A549 (cell line): Measurements from ENCODE around the gene RPLP2.

Experiments
- ELK1 ChIP-seq: fragments of 150-350 bp; IDR thresholded peaks from 2 replicates; pipeline ENCODE4 v1.6.1; 2014; ENCODE audit warnings: low read depth, mild to moderate bottlenecking, low read length
- JUNB ChIP-seq: fragments of >200 bp; sonication (Bioruptor Twin); formaldehyde crosslinking; IDR thresholded peaks from 2 replicates; pipeline ENCODE4 v1.6.1; 2016
- POLR2A ChIP-seq: IDR thresholded peaks from 2 replicates; pipeline ENCODE4 v1.6.1; 2012; ENCODE audit warnings: mild to moderate bottlenecking, low read length
- SREBF2 ChIP-seq: fragments of 450-650 bp; IDR thresholded peaks from 2 replicates; pipeline ENCODE4 v1.6.1; 2014; ENCODE audit warnings: mild to moderate bottlenecking, moderate library complexity
- TF ChIP-seq, protein P1 (sequence below): fragments of >200 bp; sonication (Bioruptor Twin); formaldehyde crosslinking; IDR thresholded peaks from 3 replicates; pipeline ENCODE4 v1.5.1; 2016

DNA sequence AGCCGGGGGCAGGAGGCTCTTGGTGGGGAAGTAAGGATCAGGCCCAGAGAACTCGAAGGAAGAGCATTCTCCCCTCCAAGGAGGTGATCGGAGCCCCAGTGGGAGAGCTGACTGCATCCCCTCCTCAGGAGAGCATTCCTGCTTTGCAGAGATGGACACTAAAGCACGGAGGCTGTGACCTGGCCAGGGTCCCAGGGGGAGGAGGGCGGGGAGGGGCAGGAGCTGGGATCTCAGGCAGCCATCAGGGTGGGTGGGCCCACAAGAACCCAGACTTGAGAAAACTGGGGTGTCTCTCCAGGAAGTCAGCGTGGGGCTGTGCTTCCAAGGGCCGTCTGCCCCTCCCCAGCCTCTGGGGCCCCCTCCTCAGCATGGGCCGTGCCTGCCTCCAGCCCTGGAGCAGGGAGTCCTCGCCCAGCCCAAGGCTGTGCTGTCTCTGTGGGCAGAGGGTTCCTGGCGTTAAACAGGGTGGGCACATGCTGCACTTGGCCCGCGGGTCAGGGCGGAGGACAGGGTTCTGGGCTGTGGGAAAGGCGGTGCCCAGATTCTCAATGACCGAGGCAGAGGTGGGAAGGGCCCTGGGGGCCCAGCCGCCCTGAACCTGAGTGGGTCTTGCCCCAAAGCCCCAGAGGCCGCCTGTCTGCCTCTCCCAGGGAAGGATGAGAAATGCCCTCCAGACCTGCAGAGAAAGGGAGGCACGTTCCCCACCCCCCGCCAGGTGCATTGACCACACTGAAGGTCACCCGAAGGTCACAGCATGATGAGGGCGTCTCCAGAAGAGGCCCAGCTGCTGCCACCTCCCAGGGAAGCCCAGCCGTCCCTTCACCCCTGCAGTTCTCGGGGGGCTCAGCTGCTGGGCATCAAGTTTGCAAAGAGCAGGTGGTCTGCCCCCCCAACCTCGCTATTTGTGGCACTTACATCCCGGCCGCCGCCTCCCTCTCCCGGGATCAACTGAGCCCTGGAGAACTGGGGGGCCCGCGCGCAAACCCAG is 20.5 kb upstream of the RPLP2 start:
- TF ChIP-seq, protein P1, sequence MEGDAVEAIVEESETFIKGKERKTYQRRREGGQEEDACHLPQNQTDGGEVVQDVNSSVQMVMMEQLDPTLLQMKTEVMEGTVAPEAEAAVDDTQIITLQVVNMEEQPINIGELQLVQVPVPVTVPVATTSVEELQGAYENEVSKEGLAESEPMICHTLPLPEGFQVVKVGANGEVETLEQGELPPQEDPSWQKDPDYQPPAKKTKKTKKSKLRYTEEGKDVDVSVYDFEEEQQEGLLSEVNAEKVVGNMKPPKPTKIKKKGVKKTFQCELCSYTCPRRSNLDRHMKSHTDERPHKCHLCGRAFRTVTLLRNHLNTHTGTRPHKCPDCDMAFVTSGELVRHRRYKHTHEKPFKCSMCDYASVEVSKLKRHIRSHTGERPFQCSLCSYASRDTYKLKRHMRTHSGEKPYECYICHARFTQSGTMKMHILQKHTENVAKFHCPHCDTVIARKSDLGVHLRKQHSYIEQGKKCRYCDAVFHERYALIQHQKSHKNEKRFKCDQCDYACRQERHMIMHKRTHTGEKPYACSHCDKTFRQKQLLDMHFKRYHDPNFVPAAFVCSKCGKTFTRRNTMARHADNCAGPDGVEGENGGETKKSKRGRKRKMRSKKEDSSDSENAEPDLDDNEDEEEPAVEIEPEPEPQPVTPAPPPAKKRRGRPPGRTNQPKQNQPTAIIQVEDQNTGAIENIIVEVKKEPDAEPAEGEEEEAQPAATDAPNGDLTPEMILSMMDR = no peak
- TF ChIP-seq SREBF2 = no peak
- no peak for TF ChIP-seq ELK1
- no peak for TF ChIP-seq POLR2A
- no peak for TF ChIP-seq JUNB
